ENCODE results near the gene INTS11. TPM values are rescaled to one million over a fixed set of nuclear protein-coding genes. Genes with fewer than 3 reads are reported as not detected.

INTS11 gene
- total RNA-seq, 2 experiments from 2014 or later, result 124 to 125 TPM

DNA sequence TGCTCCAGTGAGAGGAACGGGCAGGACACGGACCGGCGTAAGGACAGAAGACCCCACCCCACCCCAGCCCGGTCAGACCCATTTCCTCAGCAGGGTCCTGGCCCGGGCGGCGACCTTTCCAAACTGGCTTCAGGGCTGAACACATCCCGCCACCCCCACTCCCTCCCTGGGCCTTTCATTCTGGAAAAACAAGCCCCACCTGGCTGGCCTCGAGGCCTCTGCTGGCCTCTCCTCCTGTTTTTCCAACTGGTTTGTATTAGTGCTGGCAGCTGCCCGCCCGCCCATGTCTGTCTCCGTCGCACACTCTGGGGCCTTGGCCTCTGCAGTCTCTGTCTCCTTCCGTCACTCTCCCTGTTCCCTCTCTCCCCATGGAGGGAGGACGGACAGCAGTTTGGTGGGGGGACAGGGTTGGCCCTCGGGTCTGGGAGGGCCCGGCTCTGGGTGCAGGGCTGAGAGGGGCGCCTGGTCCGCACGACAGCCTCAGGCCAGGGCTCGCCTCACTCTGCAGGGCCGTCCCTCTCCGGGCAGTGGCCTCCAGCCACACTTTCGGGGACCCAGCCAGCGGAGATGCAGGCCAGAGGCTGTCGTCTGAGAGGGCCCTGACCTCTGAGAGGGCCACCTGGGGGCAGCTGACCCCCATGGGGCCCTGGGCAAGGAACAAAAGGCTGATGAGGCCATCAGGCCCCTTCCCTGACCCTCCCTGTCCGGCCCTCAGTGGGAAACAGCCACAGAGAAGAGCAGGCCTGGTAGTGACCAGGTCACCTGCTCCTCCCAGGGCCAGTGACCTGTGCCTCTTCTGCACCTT lies 35.4 kb upstream of the INTS11 start:
- ChIA-PET CTCF (interaction anchor here (0.6 to 2.1 kb wide), 3 partner anchors 11 to 168 kb away, joined by 3 to 12 read pairs (median 3); partner anchors contain the start of gene AURKAIP1), POLR2A (no interaction called here)

DNA sequence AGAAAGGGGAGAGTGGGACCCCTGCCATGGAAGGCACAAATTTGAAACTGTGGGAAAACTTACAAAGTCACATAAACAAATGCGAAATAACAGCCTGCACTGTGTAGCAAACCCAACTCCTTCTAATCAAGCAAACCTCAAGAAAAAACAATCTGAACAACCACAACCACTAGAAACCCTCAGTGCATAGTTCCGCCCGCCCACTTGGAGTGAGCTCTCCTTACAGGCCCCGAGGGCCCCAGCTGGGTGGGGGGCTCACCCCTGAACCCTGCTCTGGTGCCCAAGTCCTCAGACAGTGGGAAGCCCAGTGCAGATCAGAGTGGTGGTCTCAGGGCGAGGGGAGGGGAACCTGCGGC lies 34.8 kb upstream of the INTS11 start:
- CTCF ChIA-PET, result interaction anchor here (1.1 to 2.1 kb wide), 2 partner anchors 11 to 14 kb away, joined by 3 to 12 read pairs; partner anchors contain the start of gene AURKAIP1
- POLR2A ChIA-PET, result no interaction called here

DNA sequence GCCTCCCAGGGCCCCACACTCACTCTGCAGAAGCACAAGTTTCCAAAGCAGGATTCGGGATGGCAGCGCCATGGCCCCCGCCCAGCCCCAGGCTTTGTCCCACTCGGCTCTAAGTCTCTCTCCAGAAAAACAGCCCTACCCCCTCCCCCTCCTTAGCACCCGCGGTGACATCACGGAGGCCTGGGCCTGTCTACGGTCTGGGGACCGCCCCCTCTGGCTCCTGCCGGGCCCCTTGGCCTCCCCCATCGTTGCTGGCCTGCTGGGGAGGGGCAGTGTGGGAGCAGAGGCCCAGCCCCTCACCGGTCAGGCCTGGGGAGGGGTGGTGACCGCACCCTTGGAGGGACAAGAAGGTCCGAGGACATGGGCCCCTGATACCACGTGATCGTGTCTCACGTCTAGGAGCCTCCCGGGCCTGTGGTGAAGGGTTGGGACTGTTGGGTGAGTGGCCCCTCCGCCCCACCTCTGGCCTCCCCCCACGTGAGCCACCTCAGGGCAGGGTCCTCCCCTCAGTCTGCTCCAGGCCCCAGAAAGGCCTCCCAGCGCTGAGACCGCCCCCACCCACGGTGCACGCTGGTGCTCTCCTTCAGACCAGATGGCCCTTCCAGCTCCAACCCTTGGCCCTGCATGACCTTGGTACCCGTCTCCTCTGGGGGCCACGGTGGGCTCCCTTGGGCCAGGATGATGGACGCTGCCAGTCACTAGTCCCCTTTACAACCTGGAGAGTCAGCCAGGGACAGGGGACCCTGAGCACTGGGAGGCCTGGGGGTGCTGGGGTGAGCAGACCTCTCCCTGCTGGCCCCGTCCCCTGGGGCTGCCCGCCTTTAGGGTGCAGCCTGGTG lies 34.2 kb upstream of the INTS11 start, which contains the start of gene MXRA8:
Gene MXRA8 (minus strand): TSS at position 123 of the 839 bp plus-strand sequence. CDS start 51 bp downstream, at position 72.
- CTCF ChIA-PET, result interaction anchor here (1.1 to 2.1 kb wide), 2 partner anchors 10 to 15 kb away, joined by 3 to 12 read pairs; partner anchors contain the start of gene AURKAIP1
- POLR2A ChIA-PET, result no interaction called here

DNA sequence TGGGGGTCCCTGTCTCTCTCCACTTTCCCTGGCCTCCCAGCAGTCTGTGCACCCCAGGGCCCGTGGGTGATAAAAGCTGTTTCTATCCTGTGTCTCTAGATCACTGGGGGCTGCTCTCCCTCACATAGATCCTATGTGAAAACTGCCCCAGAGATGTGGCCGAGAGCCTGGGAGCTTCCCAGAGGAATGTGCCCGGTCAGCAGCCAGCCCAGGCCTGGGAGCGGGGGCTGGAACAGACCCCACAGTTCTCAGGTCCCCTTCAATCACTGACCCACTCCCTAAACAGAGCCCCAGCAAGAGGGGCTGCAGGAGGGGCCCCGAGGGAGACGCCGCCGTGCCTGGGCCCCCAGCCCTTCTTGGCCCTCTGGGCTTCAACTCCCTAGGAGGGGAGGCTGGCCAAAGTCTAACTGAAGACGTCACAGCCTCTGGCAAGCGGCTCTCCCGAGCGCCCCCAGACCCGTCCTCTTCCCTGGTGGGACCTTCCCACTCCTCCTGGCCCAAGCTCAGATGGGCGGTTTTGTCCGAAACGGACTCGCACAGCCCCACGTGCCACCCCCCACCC lies 33.5 kb upstream of the INTS11 start:
- POLR2A ChIA-PET, result no interaction called here
- CTCF ChIA-PET, result interaction anchor here (2.1 kb wide), 1 partner anchor 15 kb away, joined by 12 read pairs; the partner anchor contains the start of gene AURKAIP1

DNA sequence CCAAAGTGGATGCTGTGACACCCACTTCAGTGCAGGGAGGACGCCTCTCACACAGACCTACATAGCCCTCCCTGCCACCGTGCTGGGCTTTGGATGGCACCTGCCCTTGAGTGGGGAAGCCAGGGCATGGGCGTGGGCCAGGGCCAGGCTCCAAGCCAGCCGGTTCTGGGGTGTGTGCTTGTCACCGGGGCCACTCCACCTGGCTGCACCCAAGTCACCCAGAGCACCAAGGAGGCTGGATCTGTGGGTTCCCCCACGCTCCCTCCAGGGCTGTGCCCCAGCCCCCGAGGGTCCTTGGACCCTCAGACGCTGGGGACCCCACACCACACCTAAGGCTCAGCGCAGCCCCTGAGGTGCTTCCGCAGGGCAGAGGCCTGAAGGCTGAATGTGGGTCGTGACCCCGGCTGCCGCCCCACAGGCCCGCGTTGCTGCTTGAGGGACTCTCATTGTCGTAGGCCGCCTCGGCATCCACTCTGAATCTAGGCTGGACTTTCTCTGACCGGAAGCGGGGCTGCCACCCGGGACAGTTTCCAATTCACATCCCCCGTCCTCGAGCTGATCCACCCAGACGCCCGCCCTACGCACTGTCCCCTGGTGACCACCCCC lies 32.4 kb upstream of the INTS11 start:
- CTCF ChIA-PET, result no interaction called here
- POLR2A ChIA-PET, result no interaction called here

DNA sequence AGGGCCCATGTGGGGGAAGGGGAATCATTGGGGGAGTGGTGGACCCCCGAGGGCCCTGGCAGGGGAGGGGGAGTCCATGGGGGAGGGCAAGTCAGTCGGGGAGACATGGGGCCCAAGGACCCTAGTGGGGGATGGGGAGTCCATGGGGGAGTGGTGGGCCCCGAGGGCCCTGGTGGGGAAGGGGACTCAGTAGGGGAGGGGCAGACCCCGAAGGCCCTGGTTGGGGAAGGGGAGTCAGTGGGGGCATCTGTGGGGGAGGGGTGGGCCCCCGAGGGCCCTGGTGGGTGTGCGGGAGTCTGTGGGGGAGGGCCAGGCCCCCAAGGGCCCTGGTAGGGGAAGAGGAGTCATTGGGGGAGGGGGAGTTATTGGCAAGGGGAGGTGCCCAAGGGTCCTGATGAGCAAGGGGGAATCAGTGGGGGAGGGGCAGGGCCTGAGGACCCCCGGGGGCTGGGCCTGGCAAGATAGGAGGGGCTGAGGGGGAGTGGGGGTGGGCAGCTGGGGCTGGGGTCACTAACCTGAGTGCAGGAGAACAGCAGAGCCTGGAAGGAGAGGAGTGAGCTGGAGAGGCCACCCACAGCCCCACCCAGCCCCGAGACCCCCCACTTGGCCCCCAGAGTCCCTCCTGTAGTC lies 31.8 kb upstream of the INTS11 start:
- CTCF ChIA-PET, result no interaction called here
- POLR2A ChIA-PET, result no interaction called here

DNA sequence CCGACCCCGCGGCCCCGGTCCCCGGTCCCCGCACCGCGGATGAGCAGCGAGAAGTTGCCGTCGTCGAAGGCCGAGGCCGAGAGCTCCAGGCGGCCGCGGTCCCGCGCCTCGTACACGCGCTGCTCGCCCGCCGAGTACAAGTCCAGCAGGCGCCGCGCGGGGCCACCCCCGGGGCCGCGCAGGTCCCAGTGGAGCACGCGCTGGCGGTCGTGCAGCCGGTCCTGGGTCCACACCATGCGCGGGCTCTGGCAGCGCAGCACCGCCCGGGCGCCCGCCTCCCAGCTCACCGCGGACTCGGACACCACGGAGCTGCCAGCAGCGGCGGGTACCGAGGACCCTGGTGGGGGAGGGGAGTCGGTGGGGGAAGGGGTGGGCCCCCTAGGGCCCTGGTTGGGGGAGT lies 31.0 kb upstream of the INTS11 start:
- ChIA-PET POLR2A (no interaction called here), CTCF (interaction anchor here (1.0 to 1.2 kb wide), 2 partner anchors 15 to 17 kb away, joined by 3 read pairs; no protein-coding TSS in a partner anchor)

DNA sequence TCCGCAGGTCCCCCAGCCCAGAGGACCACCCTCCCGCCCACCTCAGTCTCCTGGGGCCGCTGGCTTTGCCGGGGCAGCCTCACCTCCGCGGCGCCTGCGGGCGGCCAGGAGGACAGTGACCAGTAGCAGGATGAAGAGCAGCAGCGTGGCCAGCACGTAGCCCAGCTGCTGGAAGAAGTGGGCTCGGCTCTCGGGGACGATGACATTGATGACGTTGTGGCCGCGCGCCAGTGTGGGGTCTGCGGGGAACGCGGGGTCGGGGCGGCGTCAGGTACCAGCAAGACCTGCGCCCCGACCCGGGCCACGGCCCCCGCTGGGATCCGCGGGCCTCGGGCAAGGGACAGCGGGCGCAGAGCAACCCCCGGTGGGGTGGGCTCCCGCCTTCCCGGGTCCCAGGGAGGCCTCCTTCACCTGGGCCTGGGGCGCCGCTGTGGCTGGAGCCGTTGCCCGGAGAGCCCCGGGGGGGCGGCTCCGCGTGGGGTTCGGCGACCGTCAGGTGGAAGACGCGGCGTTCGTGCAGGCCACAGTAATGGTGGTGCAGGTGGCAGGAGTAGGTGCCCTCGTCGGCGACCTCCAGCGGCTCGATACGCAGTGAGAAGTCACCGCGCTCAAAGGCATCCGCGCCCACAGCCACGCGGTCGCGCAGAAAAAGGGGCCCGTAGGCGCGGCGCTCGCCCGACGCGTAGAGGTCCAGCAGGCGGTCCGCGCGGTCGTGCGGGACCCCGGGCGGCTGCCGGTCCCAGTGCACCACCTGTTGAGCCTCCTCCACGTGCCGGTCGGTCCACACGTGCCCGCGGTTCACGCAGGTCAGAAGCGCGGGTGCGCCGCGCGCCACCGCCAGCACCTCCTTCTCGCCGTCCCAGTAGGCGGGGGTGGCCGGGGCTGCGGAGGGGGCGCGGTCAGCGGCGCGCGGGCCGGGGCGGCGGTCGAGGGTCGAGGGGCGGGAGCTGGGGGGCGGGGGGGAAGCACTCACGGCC lies 30.1 kb upstream of the INTS11 start:
- ChIA-PET POLR2A (interaction anchor here (0.5 to 0.9 kb wide), 3 partner anchors 17 to 76 kb away, joined by 3 read pairs; no protein-coding TSS in a partner anchor), CTCF (interaction anchor here (0.6 to 1.2 kb wide), 3 partner anchors 16 to 168 kb away, joined by 3 read pairs; no protein-coding TSS in a partner anchor)

DNA sequence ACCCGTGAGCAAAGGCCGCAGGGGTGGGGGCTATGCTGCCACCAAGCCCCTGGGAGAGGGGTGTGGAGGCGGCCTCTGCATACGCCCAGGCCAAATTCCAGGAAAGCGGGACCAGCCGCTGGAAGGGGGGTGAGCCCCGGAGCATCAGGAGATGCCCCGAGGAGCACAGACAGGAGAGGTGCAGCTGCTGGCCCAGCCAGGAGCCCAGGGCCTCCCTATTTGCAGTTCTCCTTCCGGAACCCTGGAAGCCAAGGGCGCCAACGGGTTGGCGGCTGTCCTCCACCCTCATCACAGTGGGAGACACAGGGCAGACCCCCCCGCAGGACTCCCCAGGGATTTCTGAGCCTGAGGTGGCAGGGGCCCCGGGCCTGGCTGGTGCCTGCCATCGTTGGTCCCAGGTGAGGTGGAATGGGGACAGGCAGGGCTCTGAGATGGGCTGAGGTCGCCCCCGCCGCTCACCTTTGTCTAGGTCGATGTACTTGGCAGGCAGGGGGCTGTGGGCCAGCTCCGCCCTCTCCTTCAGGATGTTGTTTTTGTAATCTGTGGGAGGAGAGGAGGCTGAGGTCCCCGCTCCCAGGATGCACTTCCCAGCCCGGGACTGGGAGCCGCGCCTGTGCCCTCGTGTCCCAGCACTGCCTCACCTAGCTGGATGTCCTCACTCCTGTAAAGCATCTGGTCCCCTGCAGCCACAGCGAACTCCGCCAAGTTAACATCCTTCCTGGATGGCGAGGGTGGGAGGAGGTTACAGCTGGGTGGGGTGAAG lies 29.1 kb upstream of the INTS11 start:
- ChIA-PET CTCF (interaction anchor here (1.1 kb wide), 1 partner anchor 18 kb away, joined by 4 read pairs; no protein-coding TSS in a partner anchor), POLR2A (interaction anchor here (0.5 to 0.9 kb wide), 4 partner anchors 18 to 139 kb away, joined by 3 read pairs; no protein-coding TSS in a partner anchor)

DNA sequence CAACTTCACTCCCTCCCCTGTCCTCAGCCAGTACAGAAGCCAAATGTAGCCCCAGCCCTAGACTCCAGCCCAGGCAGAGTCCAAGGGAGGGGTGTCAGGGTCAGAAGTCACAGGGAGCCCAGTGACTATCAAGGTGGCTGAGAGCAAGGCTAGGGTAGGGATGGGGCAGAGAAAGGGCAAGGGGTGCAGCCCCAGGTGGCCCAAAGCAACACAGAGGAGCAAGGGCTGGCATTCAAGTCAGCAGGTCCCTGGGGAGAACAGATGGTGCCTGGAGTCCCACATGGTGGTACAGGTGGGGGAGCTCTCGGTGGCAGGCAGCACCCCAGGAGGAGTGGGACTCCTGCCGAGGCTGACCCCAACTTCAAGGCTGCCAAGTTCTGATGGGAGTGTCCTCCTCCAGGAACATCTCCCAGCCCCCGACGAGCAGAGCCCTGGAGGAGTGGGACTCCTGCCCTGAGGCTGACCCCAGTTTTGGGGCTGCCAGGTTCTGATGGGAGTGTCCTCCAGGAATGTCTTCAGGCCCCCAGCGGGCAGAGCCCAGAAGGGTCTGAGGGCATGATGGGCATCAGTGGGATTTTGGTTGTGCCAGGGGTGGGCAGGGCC lies 28.4 kb upstream of the INTS11 start:
- CTCF ChIA-PET, result interaction anchor here (1.1 to 1.8 kb wide), 3 partner anchors 19 to 351 kb away, joined by 4 to 5 read pairs (median 5); partner anchors contain the start of gene AURKAIP1
- POLR2A ChIA-PET, result interaction anchor here (0.6 kb wide), 1 partner anchor 140 kb away, joined by 3 read pairs; no protein-coding TSS in a partner anchor

DNA sequence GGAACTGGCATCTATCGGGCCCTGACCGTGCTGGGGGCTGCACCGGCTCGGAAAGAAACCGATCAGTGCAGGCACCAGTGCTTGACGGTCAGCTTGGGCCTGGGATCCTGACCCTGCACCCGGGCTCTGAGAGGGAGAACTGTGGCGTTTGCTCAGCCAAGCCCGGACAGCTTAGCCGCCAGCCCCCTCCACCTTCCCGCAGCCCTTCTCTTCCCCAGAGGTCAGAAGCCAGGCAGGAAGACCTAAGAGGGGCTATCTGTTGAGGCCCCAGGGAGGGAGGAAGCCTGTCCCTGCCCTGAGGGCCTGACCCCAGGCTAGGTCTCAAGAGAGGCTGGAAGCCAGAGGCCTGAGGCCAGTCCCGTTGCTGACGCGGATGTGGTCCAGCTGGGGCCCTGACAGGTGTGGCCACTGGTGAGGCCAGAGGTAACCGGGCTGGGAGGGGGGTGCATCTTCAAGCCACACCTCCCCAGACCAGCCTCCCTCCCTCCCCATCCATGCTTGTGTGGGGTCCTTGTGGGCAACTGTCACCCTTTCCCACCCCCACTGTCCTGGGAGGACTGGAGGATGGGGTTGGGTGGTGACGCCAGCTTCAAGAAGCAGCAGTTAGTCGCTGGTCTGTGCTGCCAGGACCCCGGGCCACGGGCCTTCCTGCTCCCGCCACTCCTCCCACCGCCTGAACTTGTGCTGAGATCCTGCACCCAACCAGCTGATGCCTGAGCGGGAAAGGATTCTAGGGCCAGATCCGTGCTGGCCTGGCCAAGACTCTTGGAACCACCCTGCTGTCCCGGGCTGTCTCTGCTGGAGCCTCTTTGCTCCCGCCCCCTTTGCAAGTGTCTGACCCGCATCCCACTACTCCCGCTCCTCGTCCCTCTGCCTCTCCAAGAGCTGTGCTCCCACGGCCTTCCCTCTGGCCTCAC lies 27.3 kb upstream of the INTS11 start:
- POLR2A ChIA-PET, result no interaction called here

DNA sequence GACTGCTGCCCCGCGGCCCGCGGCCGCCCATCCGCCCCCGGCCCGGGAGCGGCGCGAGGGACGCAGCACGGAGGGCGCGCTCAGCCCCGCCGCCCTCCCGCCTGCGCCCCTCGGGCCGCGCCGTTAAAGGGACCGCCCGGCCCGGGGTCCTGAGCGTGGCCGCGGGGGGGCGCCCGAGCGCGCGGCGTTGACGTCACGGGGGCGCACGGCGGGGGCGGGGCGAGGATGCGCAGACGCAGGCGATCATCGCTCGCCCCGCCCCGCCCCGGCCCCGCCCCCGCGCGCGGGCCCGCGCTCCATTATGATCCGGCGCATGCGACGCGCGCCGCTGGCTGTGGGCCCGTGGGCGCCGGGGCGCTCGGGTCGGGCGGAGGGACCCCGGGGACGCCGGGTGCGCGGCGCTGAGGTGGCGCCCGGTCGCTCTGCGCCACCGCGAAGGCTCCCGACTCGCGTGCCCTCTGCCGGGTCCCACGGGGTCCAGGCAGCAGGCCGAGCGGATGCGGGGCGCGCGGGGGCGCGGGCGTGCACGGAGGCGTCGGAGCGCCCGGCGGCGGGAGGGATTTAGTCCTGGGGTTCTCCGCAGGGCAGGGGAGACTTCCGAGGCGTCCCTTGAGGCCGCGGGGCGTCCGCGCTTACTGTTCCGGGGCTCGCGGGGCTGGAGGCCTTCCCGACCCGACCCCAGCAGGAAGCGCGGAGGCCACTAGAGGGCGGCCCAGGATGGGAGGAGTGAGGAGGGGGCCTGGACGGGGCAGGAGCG lies 25.0 kb upstream of the INTS11 start, which contains the start of gene DVL1:
Gene DVL1 (minus strand): TSS at position 163 of the 757 bp plus-strand sequence. CDS start 353 bp downstream, outside the sequence.
- CTCF ChIA-PET, result interaction anchor here (2.1 kb wide), 1 partner anchor 22 kb away, joined by 14 read pairs; no protein-coding TSS in a partner anchor
- POLR2A ChIA-PET, result no interaction called here

More for the DNA sequence above, 27.3 kb upstream of the INTS11 start:
- CTCF ChIA-PET, result interaction anchor here (1.4 to 1.8 kb wide), 2 partner anchors 23 to 350 kb away, joined by 5 read pairs; partner anchors contain the start of gene AURKAIP1

DNA sequence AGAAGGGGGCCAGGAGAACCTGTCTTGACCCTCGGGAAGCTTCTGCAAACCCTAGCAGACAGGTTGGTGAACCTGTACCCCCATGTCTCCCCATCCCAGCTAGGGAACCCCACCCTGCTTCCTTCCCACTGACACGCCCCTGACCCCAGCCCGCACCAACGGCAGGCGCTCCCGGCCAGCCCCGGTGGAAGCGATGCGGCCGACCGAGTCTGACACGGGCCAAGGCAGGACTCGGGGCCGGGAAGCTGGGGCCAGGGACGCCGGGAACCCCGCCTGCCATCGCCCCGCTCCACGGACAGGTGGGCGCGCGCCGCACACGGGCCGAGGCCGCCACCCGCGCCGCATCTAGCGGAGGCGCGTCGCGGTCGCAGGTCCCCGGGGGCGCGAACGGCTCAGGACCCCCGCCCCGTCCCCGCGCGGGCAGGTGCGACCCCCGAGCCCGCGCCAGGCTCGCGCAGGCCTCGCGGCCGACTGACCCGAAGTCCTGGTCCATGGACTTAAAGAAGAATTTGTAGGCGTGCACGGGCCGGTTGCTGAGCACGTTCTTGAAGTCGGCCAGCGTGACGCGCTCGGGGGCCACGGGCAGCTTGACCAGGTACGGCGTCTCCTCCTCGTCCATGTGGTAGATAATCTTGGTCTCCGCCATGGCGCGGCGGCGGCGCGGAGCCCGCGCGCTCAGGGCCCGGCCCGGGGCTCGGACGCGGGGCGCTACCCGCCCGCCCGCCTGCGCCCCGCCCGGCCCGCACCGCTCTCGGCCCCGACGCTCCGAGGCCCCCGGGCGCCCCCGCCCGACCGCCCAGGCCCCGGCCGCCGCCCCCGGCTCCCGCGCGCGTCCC lies 24.2 kb upstream of the INTS11 start:
- CTCF ChIA-PET, result interaction anchor here (1.0 to 2.1 kb wide), 4 partner anchors 10 to 51 kb away, joined by 3 to 14 read pairs (median 5); partner anchors contain the start of genes AURKAIP1 and CCNL2
- POLR2A ChIA-PET, result interaction anchor here (1.0 kb wide), 1 partner anchor 157 kb away, joined by 3 read pairs; no protein-coding TSS in a partner anchor

Measured in activated CD8-positive, alpha-beta memory T cell treated with anti-CD3 and anti-CD28 coated beads for 36 hours (primary cell).